IMR-90 (cell line): Measurements from ENCODE around the gene LRP1B. TPM values are rescaled to one million over a fixed set of nuclear protein-coding genes. Genes with fewer than 3 reads are reported as not detected.

Source experiments
- ATAC-seq: fragments of 200-7000 bp; cut with Tn5 transposase; 2 replicates; pipeline ENCODE4 v1.9.1; 2020; ENCODE audit warnings: low read depth, mild to moderate bottlenecking, moderate library complexity
- BruUV-seq: library from RNA; stranded (reverse); fragments of 400-500 nt; replicated peaks from 2 replicates; lab custom pipeline; 2021; lab: Mats Ljungman, UMichigan
- CTCF ChIA-PET: fragments of 300-600 bp; formaldehyde crosslinking; extraction: SDS; loops from one replicate; lab custom pipeline; 2021; ENCODE audit warnings: antibody characterized with exemption; lab: Yijun Ruan, JAX
- POLR2A ChIA-PET: fragments of 300-600 bp; sonication (Branson Sonifier 250); formaldehyde crosslinking; loops from one replicate; lab custom pipeline; 2022; ENCODE audit warnings: antibody characterized with exemption; ENCODE audit not compliant: unreplicated experiment; lab: Charles Lee
- DNase-seq: peaks from one replicate; pipeline ENCODE4 v3.0.0; 2013
- H2AFZ ChIP-seq: replicated peaks from 2 replicates; pipeline ENCODE3; 2013; ENCODE audit warnings: low read length, mild to moderate bottlenecking; ENCODE audit not compliant: poor library complexity
- H2AK5ac ChIP-seq: 2 replicates; pipeline ENCODE4 v1.6.1; 2013; ENCODE audit warnings: low read depth, low read length, inconsistent platforms
- H2AK9ac ChIP-seq: replicated peaks from 2 replicates; pipeline ENCODE3; 2013; ENCODE audit warnings: mild to moderate bottlenecking, low read depth, low read length, moderate library complexity; ENCODE audit not compliant: poor library complexity
- H2BK120ac ChIP-seq: 2 replicates; pipeline ENCODE4 v1.6.1; 2013; ENCODE audit warnings: low read depth, low read length, inconsistent platforms
- H2BK15ac ChIP-seq: 3 replicates; pipeline ENCODE4 v1.6.1; 2013; ENCODE audit warnings: low read depth, low read length, inconsistent platforms
- H2BK20ac ChIP-seq: 2 replicates; pipeline ENCODE4 v1.6.1; 2013; ENCODE audit warnings: low read depth, mild to moderate bottlenecking, inconsistent platforms, low read length, moderate library complexity
- H2BK5ac ChIP-seq: 2 replicates; pipeline ENCODE4 v1.6.1; 2013; ENCODE audit warnings: mild to moderate bottlenecking, low read depth, low read length, inconsistent platforms; ENCODE audit not compliant: poor library complexity, severe bottlenecking
- H3K14ac ChIP-seq: replicated peaks from 2 replicates; pipeline ENCODE4 v1.6.1; 2013; ENCODE audit warnings: low read depth, low read length, inconsistent platforms
- H3K18ac ChIP-seq: 2 replicates; pipeline ENCODE4 v1.6.1; 2013; ENCODE audit warnings: low read depth, low read length, control low read depth
- H3K23ac ChIP-seq: 2 replicates; pipeline ENCODE4 v1.6.1; 2013; ENCODE audit warnings: low read depth, low read length, inconsistent platforms
- H3K27ac ChIP-seq: 2 replicates; pipeline ENCODE4 v1.5.1; 2013; ENCODE audit warnings: mild to moderate bottlenecking, control low read depth, low read length; ENCODE audit not compliant: insufficient read depth
- H3K27me3 ChIP-seq: 2 replicates; pipeline ENCODE4 v1.6.1; 2013; ENCODE audit warnings: low read length; ENCODE audit not compliant: control insufficient read depth, insufficient read depth
- H3K36me3 ChIP-seq: 2 replicates; pipeline ENCODE4 v1.6.1; 2013; ENCODE audit warnings: low read length, mixed read lengths; ENCODE audit not compliant: control insufficient read depth, insufficient read depth
- H3K4ac ChIP-seq: 2 replicates; pipeline ENCODE4 v1.6.1; 2013; ENCODE audit warnings: low read depth, low read length, inconsistent platforms
- H3K4me1 ChIP-seq: 2 replicates; pipeline ENCODE4 v1.6.1; 2013; ENCODE audit warnings: low read length, mixed read lengths; ENCODE audit not compliant: control insufficient read depth, insufficient read depth
- H3K4me2 ChIP-seq: 2 replicates; pipeline ENCODE4 v1.6.1; 2013; ENCODE audit warnings: low read depth, mild to moderate bottlenecking, control low read depth, low read length, moderate library complexity
- H3K4me3 ChIP-seq: 2 replicates; pipeline ENCODE4 v1.5.1; 2013; ENCODE audit warnings: low read depth, mild to moderate bottlenecking, control low read depth, low read length, moderate library complexity; ENCODE audit not compliant: insufficient read depth
- H3K56ac ChIP-seq: 2 replicates; pipeline ENCODE4 v1.6.1; 2013; ENCODE audit warnings: low read length, inconsistent platforms; ENCODE audit not compliant: insufficient read depth; ENCODE audit errors: extremely low read depth
- H3K79me1 ChIP-seq, 2 experiments: 2 replicates each; pipeline ENCODE4 v1.6.1; 2013; ENCODE audit warnings: low read length in 2 of 2, inconsistent platforms in 1 of 2, low read depth in 1 of 2
- H3K9ac ChIP-seq: 2 replicates; pipeline ENCODE4 v1.6.1; 2013; ENCODE audit warnings: low read depth, low read length, control low read depth
- H3K9me1 ChIP-seq: 2 replicates; pipeline ENCODE4 v1.6.1; 2013; ENCODE audit warnings: low read length, inconsistent platforms; ENCODE audit not compliant: insufficient read depth
- H3K9me3 ChIP-seq: 2 replicates; pipeline ENCODE4 v1.6.1; 2013; ENCODE audit warnings: low read length; ENCODE audit not compliant: control insufficient read depth, insufficient read depth
- H4K20me1 ChIP-seq: 2 replicates; pipeline ENCODE4 v1.6.1; 2013; ENCODE audit warnings: low read length, inconsistent platforms; ENCODE audit not compliant: insufficient read depth
- H4K5ac ChIP-seq: 2 replicates; pipeline ENCODE4 v1.6.1; 2013; ENCODE audit warnings: mild to moderate bottlenecking, low read depth, low read length, control low read depth
- H4K8ac ChIP-seq, 2 experiments: 2 replicates each; pipeline ENCODE4 v1.6.1; 2013; ENCODE audit warnings: low read depth in 2 of 2, low read length in 2 of 2, control low read depth in 1 of 2, inconsistent platforms in 1 of 2
- H4K91ac ChIP-seq: 2 replicates; pipeline ENCODE4 v1.6.1; 2013; ENCODE audit warnings: low read depth, low read length, inconsistent platforms; ENCODE audit not compliant: insufficient read depth
- BHLHE40 ChIP-seq: fragments of 150-350 bp; IDR thresholded peaks from 2 replicates; pipeline ENCODE4 v1.6.1; 2016; ENCODE audit warnings: mild to moderate bottlenecking, low read depth, low read length
- CEBPB ChIP-seq: IDR thresholded peaks from 2 replicates; pipeline ENCODE4 v1.6.1; 2012; ENCODE audit warnings: low read depth, low read length, improper control_type of control experiment
- CHD1 ChIP-seq: IDR thresholded peaks from 2 replicates; pipeline ENCODE4 v1.6.1; 2012; ENCODE audit warnings: low read depth, low read length, improper control_type of control experiment
- CTCF ChIP-seq: conservative IDR thresholded peaks from 2 replicates; pipeline ENCODE4 v1.5.1; 2012; ENCODE audit warnings: mild to moderate bottlenecking, low read depth, low read length, improper control_type of control experiment
- ELK1 ChIP-seq: fragments of 150-350 bp; IDR thresholded peaks from 2 replicates; pipeline ENCODE4 v1.6.1; 2016; ENCODE audit warnings: low read depth, mild to moderate bottlenecking, low read length, moderate library complexity, borderline replicate concordance
- FOS ChIP-seq: fragments of 150-350 bp; IDR thresholded peaks from 2 replicates; pipeline ENCODE4 v1.6.1; 2016; ENCODE audit warnings: low read depth, low read length
- MAFK ChIP-seq: IDR thresholded peaks from 2 replicates; pipeline ENCODE4 v1.6.1; 2012; ENCODE audit warnings: low read depth, low read length, improper control_type of control experiment
- MAZ ChIP-seq: IDR thresholded peaks from 2 replicates; pipeline ENCODE4 v1.6.1; 2012; ENCODE audit warnings: low read depth, mild to moderate bottlenecking, low read length, improper control_type of control experiment, moderate library complexity, borderline replicate concordance
- MXI1 ChIP-seq: IDR thresholded peaks from 2 replicates; pipeline ENCODE4 v1.6.1; 2012; ENCODE audit warnings: low read depth, mild to moderate bottlenecking, low read length, moderate library complexity, borderline replicate concordance
- NFE2L2 ChIP-seq: fragments of 150-350 bp; IDR thresholded peaks from 2 replicates; pipeline ENCODE4 v1.6.1; 2016; ENCODE audit warnings: low read depth, mild to moderate bottlenecking, low read length
- POLR2A ChIP-seq: IDR thresholded peaks from 2 replicates; pipeline ENCODE4 v1.6.1; 2012; ENCODE audit warnings: mild to moderate bottlenecking, low read depth, low read length
- RAD21 ChIP-seq: IDR thresholded peaks from 2 replicates; pipeline ENCODE4 v1.6.1; 2012; ENCODE audit warnings: low read length, improper control_type of control experiment
- RCOR1 ChIP-seq: IDR thresholded peaks from 2 replicates; pipeline ENCODE4 v1.6.1; 2012; ENCODE audit warnings: mild to moderate bottlenecking, low read length, improper control_type of control experiment; ENCODE audit not compliant: insufficient replicate concordance
- RFX5 ChIP-seq: IDR thresholded peaks from 2 replicates; pipeline ENCODE4 v1.8.0; 2012; ENCODE audit warnings: low read depth, mild to moderate bottlenecking, low read length, moderate library complexity
- SMC3 ChIP-seq: fragments of 150-350 bp; IDR thresholded peaks from 2 replicates; pipeline ENCODE4 v1.6.1; 2016; ENCODE audit warnings: low read depth, mild to moderate bottlenecking, antibody characterized with exemption, low read length, moderate library complexity
- WGBS, 2 experiments: methylation state at CpG; one replicate each; pipeline versions ENCODE4 v1.1.5 to v1.1.7; 2013; ENCODE audit warnings: missing lambda C conversion rate in 2 of 2; ENCODE audit not compliant: insufficient read length in 1 of 2; ENCODE audit errors: extremely low coverage in 2 of 2; 5-methylcytosine and 5-hydroxymethylcytosine counted together
- dilution Hi-C: fragments of 300-500 bp; cut with HindIII; formaldehyde crosslinking; loops from one replicate; pipeline ENCODE4 v1.14.3; 2018; ENCODE audit warnings: low sequenced_read_pairs; ENCODE audit not compliant: unreplicated experiment
- in situ Hi-C: fragments of 300-500 bp; cut with MboI; formaldehyde crosslinking; loops from 3 replicates; pipeline ENCODE4 v1.14.3; 2019; ENCODE audit warnings: low sequenced_read_pairs, inconsistent platforms, mixed read lengths
- intact Hi-C: fragments of 100-400 bp; cut with micrococcal nuclease; formaldehyde crosslinking; loops from 2 replicates; pipeline ENCODE4 v1.10.0; 2022
- polyA plus RNA-seq, 3 experiments: library from polyadenylated mRNA; depleted of rRNA; stranded (reverse); fragments of >200 nt; gene quantifications; 2 replicates each; pipeline ENCODE4 v1.2.3, GENCODE V29; 2012; ENCODE audit warnings: low replicate concordance in 1 of 3
- total RNA-seq: library from RNA; depleted of rRNA; stranded (reverse); fragments of >200 nt; gene quantifications from 2 replicates; pipeline ENCODE4 v1.2.3, GENCODE V29; 2012
- TF ChIP-seq, protein P1 (sequence below): fragments of 150-350 bp; IDR thresholded peaks from 2 replicates; pipeline ENCODE4 v1.6.1; 2017; ENCODE audit warnings: mild to moderate bottlenecking, antibody characterized with exemption, low read length, low read depth

Gene LRP1B
- total and polyA plus RNA-seq, 2 of the 4 experiments (the other 2 are of a cell fraction): under 0.01 to 0.02 TPM

DNA sequence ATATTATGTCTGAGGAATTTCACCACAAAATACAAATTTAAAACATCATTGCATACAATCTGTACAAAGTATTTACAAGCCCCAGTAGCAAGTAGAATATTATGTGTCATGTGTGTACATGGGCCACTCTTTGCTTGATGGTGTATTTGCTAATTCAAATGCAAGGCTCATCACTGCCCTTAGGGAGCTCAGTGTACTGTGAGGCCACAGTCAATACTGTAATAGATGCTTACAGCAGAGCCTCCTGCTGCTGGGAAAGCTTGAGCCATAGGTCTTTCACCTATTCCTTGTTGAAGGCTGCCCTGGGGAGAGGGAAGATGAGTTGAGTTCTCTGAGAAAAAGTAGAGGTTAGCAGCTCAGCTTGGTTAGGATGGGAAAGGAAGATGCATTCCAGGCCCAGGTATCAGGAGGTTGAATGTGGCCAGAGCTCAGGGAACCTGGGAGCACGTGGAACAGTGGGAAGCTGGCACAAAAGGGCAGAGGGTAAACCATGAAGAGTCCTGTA is 189.6 kb downstream of the LRP1B start:
- CTCF ChIA-PET: interaction anchor here (0.6 kb wide), 1 partner anchor 243 kb away, joined by 3 read pairs; no protein-coding TSS in a partner anchor
- no peak overlapping the region for H2AK5ac ChIP-seq
- H4K91ac ChIP-seq: no peak overlapping the region

More for the DNA sequence above, 189.6 kb downstream of the LRP1B start:
- no peak overlapping the region for H3K14ac ChIP-seq
- H3K79me1 ChIP-seq: no peaks in the 10 kb centered on the region
- dilution Hi-C loops (no loop called here), intact Hi-C loops (no loop called here), in situ Hi-C loops (no loop called here)
- no peak overlapping the region for H3K4me3 ChIP-seq
- no peaks in the 10 kb centered on the region; the same call in 1 of the 2 replicates for H3K9me3 ChIP-seq
- no peak overlapping the region for H3K27ac ChIP-seq
- H3K56ac ChIP-seq: no peak overlapping the region
- no peak overlapping the region for H3K23ac ChIP-seq
- no peaks in the 10 kb centered on the region for H3K27me3 ChIP-seq
- BruUV-seq: no TSS peak
- no peak overlapping the region for H2BK20ac ChIP-seq
- no peak overlapping the region for H3K4me2 ChIP-seq
- H3K4me1 ChIP-seq: no peaks in the 10 kb centered on the region
- H2BK120ac ChIP-seq: no peak overlapping the region
- no peak overlapping the region for H4K8ac ChIP-seq
- H2BK15ac ChIP-seq: no peak overlapping the region
- no peak for TF ChIP-seq RAD21
- no peak for TF ChIP-seq CEBPB
- no peak for TF ChIP-seq FOS
- no peak for TF ChIP-seq MAFK
- TF ChIP-seq MXI1: no peak
- TF ChIP-seq MAZ: no peak
- TF ChIP-seq, protein P1, sequence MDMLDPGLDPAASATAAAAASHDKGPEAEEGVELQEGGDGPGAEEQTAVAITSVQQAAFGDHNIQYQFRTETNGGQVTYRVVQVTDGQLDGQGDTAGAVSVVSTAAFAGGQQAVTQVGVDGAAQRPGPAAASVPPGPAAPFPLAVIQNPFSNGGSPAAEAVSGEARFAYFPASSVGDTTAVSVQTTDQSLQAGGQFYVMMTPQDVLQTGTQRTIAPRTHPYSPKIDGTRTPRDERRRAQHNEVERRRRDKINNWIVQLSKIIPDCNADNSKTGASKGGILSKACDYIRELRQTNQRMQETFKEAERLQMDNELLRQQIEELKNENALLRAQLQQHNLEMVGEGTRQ: no peak
- TF ChIP-seq ELK1: no peak
- no peak for TF ChIP-seq CTCF
- TF ChIP-seq NFE2L2: no peak
- TF ChIP-seq RCOR1: no peak
- no peak for TF ChIP-seq CHD1
- no peak for TF ChIP-seq BHLHE40
- TF ChIP-seq POLR2A: no peak
- no peak for TF ChIP-seq SMC3
- TF ChIP-seq RFX5: no peak
- no peak for DNase-seq
- H3K36me3 ChIP-seq: no peaks in the 10 kb centered on the region
- H4K20me1 ChIP-seq: no peaks in the 10 kb centered on the region
- 14% methylated on average over 1 of the region's 1 CpG; no CpG with 5 or more reads in 1 of the 2 experiments for WGBS, 2 experiments
- H4K5ac ChIP-seq: no peak overlapping the region
- H2AK9ac ChIP-seq: no peak overlapping the region
- no peak overlapping the region for H3K4ac ChIP-seq
- no peak overlapping the region for H2AFZ ChIP-seq
- POLR2A ChIA-PET: no interaction called here
- H3K18ac ChIP-seq: no peak overlapping the region
- no peak overlapping the region for H2BK5ac ChIP-seq
- ATAC-seq: no peak
- no peak overlapping the region for H3K9ac ChIP-seq
- no peaks in the 10 kb centered on the region for H3K9me1 ChIP-seq
